HepG2 (cell line): ENCODE data around the gene NUP85. TPM values are rescaled to one million over a fixed set of nuclear protein-coding genes. Genes with fewer than 3 reads are reported as not detected.
A peak's percentile ranks its signal among the peaks of the same experiment; 100 is the strongest.

Experiments
- AGO2 ChIP-seq: fragments of 200-400 bp; formaldehyde crosslinking; optimal IDR thresholded peaks from 2 replicates; pipeline ENCODE3; 2017; ENCODE audit warnings: mild to moderate bottlenecking, low read depth, low read length, moderate library complexity
- AHDC1 ChIP-seq: sonication (generic); formaldehyde crosslinking; IDR thresholded peaks from 2 replicates; pipeline ENCODE4 v1.5.1; 2020; ENCODE audit warnings: mild to moderate bottlenecking, missing genetic modification reagents, borderline replicate concordance
- ATF6 ChIP-seq: sonication (generic); formaldehyde crosslinking; conservative IDR thresholded peaks from 2 replicates; pipeline ENCODE4 v1.4.0; 2020; ENCODE audit warnings: missing genetic modification reagents
- BRD4 ChIP-seq: sonication (generic); formaldehyde crosslinking; IDR thresholded peaks from 2 replicates; pipeline ENCODE4 v1.4.0; 2020; ENCODE audit warnings: missing genetic modification reagents
- HBP1 ChIP-seq: IDR thresholded peaks from 2 replicates; pipeline ENCODE4 v1.6.1; 2016; ENCODE audit warnings: low read depth, control low read depth
- HMGA1 ChIP-seq: sonication (generic); formaldehyde crosslinking; conservative IDR thresholded peaks from 2 replicates; pipeline ENCODE4 v1.4.0; 2020; ENCODE audit warnings: missing genetic modification reagents
- MBD4 ChIP-seq: IDR thresholded peaks from 2 replicates; pipeline ENCODE4 v1.6.1; 2012; ENCODE audit warnings: low read length, inconsistent platforms, borderline replicate concordance
- MYNN ChIP-seq: sonication (generic); formaldehyde crosslinking; IDR thresholded peaks from 2 replicates; pipeline ENCODE4 v1.4.0; 2020; ENCODE audit warnings: mild to moderate bottlenecking, low read depth, missing genetic modification reagents
- NFIB ChIP-seq: sonication (generic); formaldehyde crosslinking; IDR thresholded peaks from 2 replicates; pipeline ENCODE4 v1.9.0; 2021; ENCODE audit warnings: missing genetic modification reagents, mild to moderate bottlenecking, borderline replicate concordance
- NR2F1 ChIP-seq, 2 experiments: fragments of 450-650 bp in 1 of 2; formaldehyde crosslinking in 1 of 2; IDR thresholded peaks; 2 replicates each; pipeline versions ENCODE4 v1.5.0 to v1.6.1; 2016 to 2020; ENCODE audit warnings: mild to moderate bottlenecking in 1 of 2, missing compliant biosample characterization in 1 of 2, missing genetic modification reagents in 1 of 2, moderate library complexity in 1 of 2
- RBAK ChIP-seq: sonication (generic); formaldehyde crosslinking; IDR thresholded peaks from 2 replicates; pipeline ENCODE4 v1.5.1; 2020; ENCODE audit warnings: mild to moderate bottlenecking, missing genetic modification reagents
- SALL2 ChIP-seq: sonication (generic); formaldehyde crosslinking; IDR thresholded peaks from 2 replicates; pipeline ENCODE4 v1.8.1; 2023; ENCODE audit warnings: mild to moderate bottlenecking, missing genetic modification reagents, inconsistent platforms
- SP2 ChIP-seq: sonication (generic); formaldehyde crosslinking; IDR thresholded peaks from 2 replicates; pipeline ENCODE4 v1.5.1; 2020; ENCODE audit warnings: mild to moderate bottlenecking, missing genetic modification reagents
- ZBTB38 ChIP-seq: sonication (generic); formaldehyde crosslinking; IDR thresholded peaks from 2 replicates; pipeline ENCODE4 v1.5.1; 2020; ENCODE audit warnings: mild to moderate bottlenecking, missing genetic modification reagents
- ZNF280B ChIP-seq: sonication (generic); formaldehyde crosslinking; IDR thresholded peaks from 2 replicates; pipeline ENCODE4 v1.5.0; 2020; ENCODE audit warnings: missing genetic modification reagents, mild to moderate bottlenecking, borderline replicate concordance
- ZNF530 ChIP-seq: sonication (generic); formaldehyde crosslinking; IDR thresholded peaks from 2 replicates; pipeline ENCODE4 v1.5.0; 2020; ENCODE audit warnings: low read depth, mild to moderate bottlenecking, missing genetic modification reagents
- ZNF678 ChIP-seq: sonication (generic); formaldehyde crosslinking; IDR thresholded peaks from 2 replicates; pipeline ENCODE4 v1.4.0; 2020; ENCODE audit warnings: mild to moderate bottlenecking, missing genetic modification reagents
- polyA plus RNA-seq, 8 experiments: library from polyadenylated mRNA; depleted of rRNA in 3 of 8; stranded (reverse) in 7 of 8; unstranded in 1 of 8; fragments of >200 nt; fragmentation: Illumina TruSeq in 4 of 8; extraction: Trizol in 4 of 8; gene quantifications; 2 replicates each; pipeline versions ENCODE4 v1.2.1 to v1.2.3, GENCODE V29; 2011 to 2016; ENCODE audit warnings: low read depth in 4 of 8, missing spikeins in 1 of 8, mixed read lengths in 1 of 8; ENCODE audit not compliant: insufficient read depth in 1 of 8
- total RNA-seq, 5 experiments: library from RNA; depleted of rRNA; stranded (reverse); fragments of >200 nt; fragmentation: Illumina TruSeq; extraction: Trizol; gene quantifications; 2 replicates each; pipeline ENCODE4 v1.2.3, GENCODE V29; 2016; ENCODE audit warnings: low read depth in 1 of 5

The NUP85 gene
- total and polyA plus RNA-seq, 2 of the 13 experiments (the other 11 are each of a cell fraction or from before 2014, with no cell fraction given) = 89.1 to 124 TPM

- TF ChIP-seq AHDC1 (CRISPR knock-in tag) (no peak; the same call in 1 of the 2 replicates), RBAK (CRISPR knock-in tag) (no peak; the same call in 1 of the 2 replicates), MYNN (CRISPR knock-in tag) (0 out of 2 replicates have a peak, but pooled peaks have one; percentile 16), HMGA1 (CRISPR knock-in tag) (no peak), ZNF678 (peak; percentile 80; the same call in 1 of the 2 replicates), ZBTB38 (CRISPR knock-in tag) (peak; percentile 59; the same call in 1 of the 2 replicates), SALL2 (peak; percentile 94), NR2F1 (CRISPR knock-in tag; IDR thresholded peaks at IDR 0.05) (no peak; a peak in 1 of 4 replicates), AGO2 (peak; percentile 77), NFIB (CRISPR knock-in tag) (peak; percentile 81), MBD4 (no peak), BRD4 (CRISPR knock-in tag) (peak; percentile 85; the same call in 1 of the 2 replicates), ZNF530 (CRISPR knock-in tag) (no peak), HBP1 (CRISPR knock-in tag) (0 out of 2 replicates have a peak, but pooled peaks have one; percentile 20), ZNF280B (CRISPR knock-in tag) (peak; percentile 87; the same call in 1 of the 2 replicates), ATF6 (CRISPR knock-in tag) (no peak), SP2 (peak; percentile 21; the same call in 1 of the 2 replicates)
Observed at GRCh38 chr17:75261336-75262111, 56.0 kb downstream of the NUP85 start, which contains the start of the genes GGA3 and MRPS7 (continued).
